NCI-H2171 (cell line): Measurements from ENCODE around the gene PGAP3.

Experiments
- DNase-seq: peaks from one replicate; lab custom pipeline; 2025; lab: John Stamatoyannopoulos, UW

Gene PGAP3

DNA sequence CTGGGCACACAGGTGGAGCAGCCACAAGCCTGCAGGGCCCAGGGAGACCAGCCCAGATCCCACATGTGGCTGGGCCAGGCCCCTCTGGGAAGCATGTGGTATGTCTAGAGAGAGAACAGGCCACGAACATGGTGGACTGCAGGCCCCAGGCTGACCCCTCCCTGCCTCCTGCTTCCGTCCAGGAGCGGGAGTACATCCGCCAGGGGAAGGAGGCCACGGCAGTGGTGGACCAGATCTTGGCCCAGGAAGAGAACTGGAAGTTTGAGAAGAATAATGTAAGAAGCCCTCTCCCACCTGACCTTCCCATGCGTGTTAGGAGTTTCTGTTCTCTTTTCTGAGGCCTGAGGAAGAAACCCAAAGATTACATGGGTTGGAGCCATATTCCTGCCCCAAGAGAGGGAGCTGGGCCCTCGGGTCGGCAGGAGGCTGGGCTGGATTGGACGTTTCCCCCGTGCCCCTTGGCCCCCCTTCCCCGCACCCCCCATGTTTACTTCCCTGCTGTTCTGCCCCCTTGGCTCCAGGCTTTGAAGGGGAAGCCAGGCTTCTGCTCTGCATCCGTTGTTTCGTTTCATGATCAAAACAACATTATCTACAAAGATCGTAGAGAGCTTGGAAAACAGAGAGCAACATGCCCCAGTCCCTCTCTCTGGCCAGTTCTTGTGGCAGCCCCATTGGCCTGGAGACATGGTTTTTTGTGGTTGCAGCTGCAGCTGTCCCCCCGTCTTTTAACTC, 28.4 kb downstream of the PGAP3 start:
- no peak for DNase-seq

DNA sequence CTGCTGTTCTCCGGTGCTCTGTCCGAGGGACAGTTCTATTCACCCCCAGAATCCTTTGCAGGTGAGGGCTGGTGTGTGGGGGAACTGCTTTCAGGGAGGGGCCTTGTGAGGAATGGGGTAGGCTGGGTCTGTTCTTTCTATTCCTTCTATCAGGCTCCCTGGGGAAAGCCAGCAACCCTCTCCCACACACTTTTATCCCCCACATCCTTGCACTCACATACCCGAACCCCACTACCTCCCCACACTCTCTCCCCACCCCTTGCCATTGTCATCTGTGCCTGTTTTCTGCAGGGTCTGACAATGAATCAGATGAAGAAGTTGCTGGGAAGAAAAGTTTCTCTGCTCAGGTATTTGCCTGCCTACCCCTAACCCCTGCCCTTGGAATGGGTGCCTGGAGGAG, 29.1 kb downstream of the PGAP3 start:
- no peak for DNase-seq

- DNase-seq, result no peak
Measured at GRCh38 chr17:39658346-39658745, 29.5 kb downstream of the PGAP3 start.

GRCh38 chr17:39655105-39655504, 32.8 kb downstream of the PGAP3 start:
- no peak for DNase-seq

DNA sequence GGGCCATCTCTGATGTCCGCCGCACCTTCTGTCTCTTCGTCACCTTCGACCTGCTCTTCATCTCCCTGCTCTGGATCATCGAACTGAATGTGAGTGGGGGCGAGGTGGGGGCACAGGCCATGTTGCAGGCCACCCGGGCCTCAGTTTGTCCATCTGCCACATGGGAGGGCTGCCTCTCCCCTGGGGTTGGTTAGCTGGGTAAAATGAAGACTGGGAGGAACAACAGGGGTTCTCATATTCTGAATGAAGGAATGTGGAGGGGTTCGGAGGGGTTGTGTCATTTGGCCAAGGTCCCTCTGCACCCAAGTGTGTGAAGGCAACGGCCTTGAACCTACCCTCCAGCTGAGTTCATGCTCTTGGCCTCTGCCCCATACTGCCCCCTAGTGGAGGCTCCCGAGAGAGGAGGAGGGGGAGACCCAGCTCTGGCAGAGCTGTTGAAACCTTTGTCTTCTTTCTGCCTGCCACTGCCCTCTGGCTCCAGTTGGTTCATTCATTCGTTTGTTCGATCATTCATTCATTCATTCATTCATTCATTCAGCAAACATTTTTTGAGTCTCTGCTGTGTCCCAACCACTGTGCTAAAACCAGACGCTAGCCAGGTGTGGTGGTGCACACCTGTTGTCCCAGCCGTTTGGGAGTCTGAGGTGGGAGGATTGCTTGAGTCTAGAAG, 34.1 kb downstream of the PGAP3 start:
- no peak for DNase-seq

GRCh38 chr17:39653316-39653661, 34.6 kb downstream of the PGAP3 start:
- DNase-seq, result no peak

- no peak for DNase-seq
Measured at GRCh38 chr17:39652587-39653315, 35.1 kb downstream of the PGAP3 start.

- no peak for DNase-seq
Measured at GRCh38 chr17:39651923-39652586, 35.8 kb downstream of the PGAP3 start.

DNA sequence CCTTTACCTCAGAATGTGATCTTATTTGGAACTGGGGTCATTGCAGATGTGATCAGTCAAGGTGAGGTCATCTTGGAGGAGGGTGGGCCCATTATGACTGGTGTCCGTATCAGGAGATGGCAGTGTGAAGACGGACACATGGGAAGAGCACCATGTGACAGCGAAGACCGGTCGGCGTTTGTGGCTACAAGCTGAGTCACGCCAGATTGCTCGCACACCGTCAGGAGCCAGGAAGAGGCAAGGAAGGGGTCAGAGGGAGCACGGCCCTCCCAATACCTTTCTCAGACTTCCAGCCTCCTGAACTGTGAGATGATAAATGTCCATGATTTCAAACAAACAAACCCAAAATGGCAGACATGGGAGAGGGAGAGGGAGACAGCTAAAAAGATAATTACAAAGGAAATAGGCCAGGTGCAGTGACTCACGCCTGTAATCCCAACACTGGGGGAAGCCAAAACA, 37.7 kb downstream of the PGAP3 start:
- no peak for DNase-seq

DNA sequence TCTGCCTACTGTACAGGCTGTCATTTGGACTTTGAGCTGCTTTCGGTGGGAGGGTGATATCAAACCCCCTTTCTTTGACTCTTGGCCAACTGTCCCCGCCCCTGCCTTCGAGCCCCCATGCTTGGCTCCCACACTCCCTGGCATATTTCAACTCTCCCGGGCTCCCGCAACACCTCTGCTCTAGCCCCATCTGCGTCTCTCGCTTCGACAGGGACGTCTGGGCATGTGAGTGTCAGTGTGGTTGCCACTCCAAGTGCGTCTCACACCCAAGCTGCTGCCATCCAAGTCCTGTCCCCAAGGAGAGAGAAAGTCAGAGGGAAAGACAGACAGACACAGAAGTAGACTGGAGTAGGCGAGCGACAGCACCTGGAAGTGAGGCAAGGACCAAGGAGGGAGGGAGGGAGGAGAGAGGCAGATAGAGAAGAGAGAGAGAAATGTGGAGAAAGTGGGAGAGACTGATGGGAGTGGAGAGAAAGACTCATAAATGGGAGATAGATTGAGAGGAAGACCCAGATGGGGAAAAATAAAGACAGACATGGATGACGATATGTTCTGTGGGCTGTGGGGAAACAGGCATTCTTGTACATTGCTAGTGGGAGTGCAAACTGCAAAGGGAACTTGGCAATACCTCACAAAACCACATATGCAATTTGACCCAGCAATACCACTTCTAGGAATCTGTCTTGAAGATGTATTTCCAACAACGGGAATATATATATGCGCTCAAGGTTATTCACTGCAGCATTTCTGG, 39.1 kb downstream of the PGAP3 start:
- no peak for DNase-seq

DNA sequence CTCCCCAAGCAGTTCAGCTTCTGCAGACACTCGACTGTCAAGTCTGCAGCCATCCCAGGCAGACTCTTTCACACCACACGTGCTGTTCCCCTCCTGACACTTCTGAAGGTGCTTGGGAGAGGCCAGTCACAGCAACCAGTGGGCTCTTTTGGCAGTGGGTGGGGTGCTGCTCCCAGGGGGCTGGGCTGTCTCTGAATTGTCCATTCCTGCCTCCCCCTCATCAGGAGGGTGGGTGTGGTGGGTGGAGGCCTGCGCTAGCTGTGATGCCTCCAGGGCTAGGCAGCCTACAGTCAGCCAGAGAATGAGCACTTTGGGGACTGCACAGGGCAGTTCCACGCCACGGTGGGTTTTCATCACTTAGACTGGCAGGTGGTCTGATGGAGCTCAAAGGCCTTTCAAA, 40.6 kb downstream of the PGAP3 start:
- DNase-seq, result no peak

DNA sequence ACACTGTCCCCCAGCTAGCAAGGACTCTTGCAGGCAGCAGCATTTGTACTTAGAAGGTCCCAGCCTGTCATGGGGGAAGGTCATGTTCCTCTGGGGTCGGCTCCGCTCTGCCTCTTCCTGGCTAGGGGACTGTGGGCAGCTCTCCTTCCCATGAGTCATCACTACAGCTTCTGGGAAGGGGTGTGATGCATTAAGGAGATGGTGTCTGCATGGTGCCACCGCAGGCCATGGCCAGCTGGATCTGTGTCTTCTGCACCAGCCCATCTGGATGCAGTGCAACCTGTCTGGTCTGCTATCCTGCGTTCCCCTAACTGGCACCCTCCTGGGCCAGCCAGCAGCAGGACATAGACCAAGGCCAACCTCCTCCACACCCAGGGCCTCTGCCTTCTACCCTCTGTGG, 44.6 kb downstream of the PGAP3 start:
- DNase-seq, result no peak

GRCh38 chr17:39642291-39643074, 45.4 kb downstream of the PGAP3 start:
- no peak for DNase-seq

DNA sequence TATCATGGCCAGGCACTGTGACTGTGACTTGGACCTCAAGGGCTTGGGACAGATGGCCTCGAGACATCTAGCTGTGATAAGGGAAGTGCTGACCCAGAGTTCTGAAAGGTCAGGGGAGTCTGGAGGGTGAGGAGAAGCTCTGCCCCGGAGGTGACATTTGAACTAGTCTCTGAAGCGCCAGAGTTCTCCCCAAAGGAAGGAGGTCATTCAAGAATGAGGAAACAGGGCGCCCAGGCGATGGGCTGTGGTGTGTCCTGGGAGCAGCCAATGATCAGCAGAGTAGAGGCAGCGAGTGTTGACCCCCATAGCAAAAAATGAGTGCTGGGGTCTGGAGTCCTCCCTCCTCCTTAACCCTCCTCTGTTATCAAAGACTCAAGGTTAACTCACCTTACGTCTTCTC, 46.0 kb downstream of the PGAP3 start:
- DNase-seq, result no peak

DNA sequence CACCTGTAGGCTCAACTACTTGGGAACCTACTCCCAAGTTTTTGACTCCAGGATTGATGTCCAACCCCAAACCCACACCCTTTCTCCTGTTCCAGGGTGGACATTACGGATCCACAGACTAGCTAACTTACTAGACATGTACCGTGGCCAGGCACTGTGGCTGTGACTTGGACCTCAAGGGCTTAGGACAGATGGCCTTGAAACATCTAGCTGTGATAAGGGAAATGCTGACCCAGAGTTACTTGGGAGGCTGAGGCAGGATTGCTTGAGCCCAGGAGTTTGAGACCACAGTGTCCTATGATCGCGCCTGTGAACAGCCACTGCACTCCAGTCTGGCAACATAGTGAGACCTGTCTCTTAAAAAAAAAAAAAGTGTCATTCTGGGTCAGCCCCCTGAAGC, 46.8 kb downstream of the PGAP3 start:
- no peak for DNase-seq

GRCh38 chr17:39640591-39641031, 47.2 kb downstream of the PGAP3 start:
- DNase-seq, result no peak

GRCh38 chr17:39639566-39640458, 48.0 kb downstream of the PGAP3 start:
- DNase-seq, result no peak

- DNase-seq, result no peak
Measured at GRCh38 chr17:39639043-39639442, 48.8 kb downstream of the PGAP3 start.

- no peak for DNase-seq
Measured at GRCh38 chr17:39638317-39638716, 49.5 kb downstream of the PGAP3 start.
